ENCODE measurements around the gene MLKL. TPM values are rescaled to one million over a fixed set of nuclear protein-coding genes. Genes with fewer than 3 reads are reported as not detected.
A peak's percentile ranks its signal among the peaks of the same experiment; 100 is the strongest.

Gene MLKL
- total RNA-seq, 1 experiment from 2014 or later: 9.7 TPM

DNA sequence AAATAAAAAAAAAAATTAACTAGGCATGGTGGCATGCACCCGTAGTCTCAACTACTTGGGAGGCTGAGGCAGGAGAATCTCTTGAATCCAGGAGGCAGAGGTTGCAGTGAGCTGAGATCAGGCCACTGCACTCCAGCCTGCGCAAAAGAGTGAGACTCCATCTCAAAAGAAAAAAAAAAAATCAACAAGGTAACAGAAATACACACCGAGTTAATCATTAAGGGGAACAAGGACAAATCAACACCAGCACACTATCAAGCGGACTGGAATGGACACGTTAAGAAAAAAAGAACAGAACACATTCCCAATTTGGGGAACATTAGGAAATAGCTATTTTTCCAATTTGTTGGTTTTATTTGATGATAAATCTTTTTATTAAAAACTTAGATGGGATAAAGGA, 65.4 kb downstream of the MLKL start:
- no peak for DNase-seq
- H3K36me3 Mint-ChIP-seq (ENCODE audit: insufficient read depth, unreplicated experiment): peaks cover 92% of the 10 kb centered on the region
- H3K27me3 ChIP-seq (replicated peaks; ENCODE audit: control insufficient read depth, insufficient read depth, low read length): no peaks in the 10 kb centered on the region
- no peaks in the 10 kb centered on the region for H3K9me3 Mint-ChIP-seq (ENCODE audit: unreplicated experiment)
- H3K4me3 Mint-ChIP-seq (ENCODE audit: unreplicated experiment): no peak overlapping the region
- BruUV-seq (replicated peaks): no TSS peak
- H3K27ac Mint-ChIP-seq (ENCODE audit: unreplicated experiment): no peak overlapping the region
- no peaks in the 10 kb centered on the region for H3K27me3 Mint-ChIP-seq (ENCODE audit: insufficient read depth, unreplicated experiment)
- no peak overlapping the region for H3K4me3 ChIP-seq (ENCODE audit: low read depth, low read length)
- no peaks in the 10 kb centered on the region for H3K4me1 Mint-ChIP-seq (ENCODE audit: low read depth, unreplicated experiment)
- no peaks in the 10 kb centered on the region for H3K9me3 ChIP-seq
- intact Hi-C loops (cut with micrococcal nuclease; ENCODE audit: unreplicated experiment): no loop called here
- H3K4me1 ChIP-seq: peaks cover 8% of the 10 kb centered on the region; the same call in 1 of the 2 replicates
- ChIA-PET CTCF (no interaction called here), POLR2A (no interaction called here)
- peaks cover 9% of the 10 kb centered on the region for H3K36me3 ChIP-seq (ENCODE audit: control insufficient read depth, insufficient read depth, low read length)
- TF ChIP-seq, protein P1, sequence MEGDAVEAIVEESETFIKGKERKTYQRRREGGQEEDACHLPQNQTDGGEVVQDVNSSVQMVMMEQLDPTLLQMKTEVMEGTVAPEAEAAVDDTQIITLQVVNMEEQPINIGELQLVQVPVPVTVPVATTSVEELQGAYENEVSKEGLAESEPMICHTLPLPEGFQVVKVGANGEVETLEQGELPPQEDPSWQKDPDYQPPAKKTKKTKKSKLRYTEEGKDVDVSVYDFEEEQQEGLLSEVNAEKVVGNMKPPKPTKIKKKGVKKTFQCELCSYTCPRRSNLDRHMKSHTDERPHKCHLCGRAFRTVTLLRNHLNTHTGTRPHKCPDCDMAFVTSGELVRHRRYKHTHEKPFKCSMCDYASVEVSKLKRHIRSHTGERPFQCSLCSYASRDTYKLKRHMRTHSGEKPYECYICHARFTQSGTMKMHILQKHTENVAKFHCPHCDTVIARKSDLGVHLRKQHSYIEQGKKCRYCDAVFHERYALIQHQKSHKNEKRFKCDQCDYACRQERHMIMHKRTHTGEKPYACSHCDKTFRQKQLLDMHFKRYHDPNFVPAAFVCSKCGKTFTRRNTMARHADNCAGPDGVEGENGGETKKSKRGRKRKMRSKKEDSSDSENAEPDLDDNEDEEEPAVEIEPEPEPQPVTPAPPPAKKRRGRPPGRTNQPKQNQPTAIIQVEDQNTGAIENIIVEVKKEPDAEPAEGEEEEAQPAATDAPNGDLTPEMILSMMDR (IDR thresholded peaks at IDR 0.05; ENCODE audit: insufficient read depth in 1 of 2, low read depth in 1 of 2, low read length in 1 of 2, severe bottlenecking in 1 of 2, unreplicated experiment in 1 of 2): no peak

- H3K27me3 Mint-ChIP-seq (ENCODE audit: insufficient read depth, unreplicated experiment): no peaks in the 10 kb centered on the region
- Histone ChIP-seq H3K36me3 (ENCODE audit: control insufficient read depth, insufficient read depth, low read length) (peaks cover 9% of the 10 kb centered on the region), H3K4me1 (0 out of 2 replicates have a peak, but pooled peaks cover 8% of the 10 kb centered on the region), H3K27me3 (replicated peaks; ENCODE audit: control insufficient read depth, insufficient read depth, low read length) (no peaks in the 10 kb centered on the region), H3K4me3 (ENCODE audit: low read depth, low read length) (no peak overlapping the region), H3K9me3 (no peaks in the 10 kb centered on the region)
- CTCF ChIA-PET: interaction anchor here (1.0 kb wide), 1 partner anchor 18 kb away, joined by 3 read pairs; no protein-coding TSS in a partner anchor
- intact Hi-C loops (cut with micrococcal nuclease; ENCODE audit: unreplicated experiment): no loop called here
- peaks cover 94% of the 10 kb centered on the region for H3K36me3 Mint-ChIP-seq (ENCODE audit: insufficient read depth, unreplicated experiment)
- H3K4me1 Mint-ChIP-seq (ENCODE audit: low read depth, unreplicated experiment): no peaks in the 10 kb centered on the region
- H3K27ac Mint-ChIP-seq (ENCODE audit: unreplicated experiment): no peak overlapping the region
- BruUV-seq (replicated peaks): no TSS peak
- POLR2A ChIA-PET: no interaction called here
- TF ChIP-seq, protein P1 (IDR thresholded peaks at IDR 0.05; ENCODE audit: insufficient read depth in 1 of 2, low read depth in 1 of 2, low read length in 1 of 2, severe bottlenecking in 1 of 2, unreplicated experiment in 1 of 2): no peak
- H3K4me3 Mint-ChIP-seq (ENCODE audit: unreplicated experiment): no peak overlapping the region
- no peaks in the 10 kb centered on the region for H3K9me3 Mint-ChIP-seq (ENCODE audit: unreplicated experiment)
- DNase-seq: peak in 1 of 2 experiments; percentile 21
Measured at GRCh38 chr16:74633686-74634085, 67.0 kb downstream of the MLKL start.

- Histone ChIP-seq H3K27me3 (replicated peaks; ENCODE audit: control insufficient read depth, insufficient read depth, low read length) (no peaks in the 10 kb centered on the region), H3K9me3 (no peaks in the 10 kb centered on the region), H3K4me1 (no peaks in the 10 kb centered on the region), H3K4me3 (ENCODE audit: low read depth, low read length) (no peak overlapping the region), H3K36me3 (ENCODE audit: control insufficient read depth, insufficient read depth, low read length) (peaks cover 10% of the 10 kb centered on the region)
- no peak for DNase-seq
- CTCF ChIA-PET: no interaction called here
- H3K27me3 Mint-ChIP-seq (ENCODE audit: insufficient read depth, unreplicated experiment): no peaks in the 10 kb centered on the region
- POLR2A ChIA-PET: no interaction called here
- no peaks in the 10 kb centered on the region for H3K4me1 Mint-ChIP-seq (ENCODE audit: low read depth, unreplicated experiment)
- intact Hi-C loops (cut with micrococcal nuclease; ENCODE audit: unreplicated experiment): no loop called here
- TF ChIP-seq, protein P1 (IDR thresholded peaks at IDR 0.05; ENCODE audit: insufficient read depth in 1 of 2, low read depth in 1 of 2, low read length in 1 of 2, severe bottlenecking in 1 of 2, unreplicated experiment in 1 of 2): no peak
- no peaks in the 10 kb centered on the region for H3K9me3 Mint-ChIP-seq (ENCODE audit: unreplicated experiment)
- H3K27ac Mint-ChIP-seq (ENCODE audit: unreplicated experiment): no peak overlapping the region
- H3K4me3 Mint-ChIP-seq (ENCODE audit: unreplicated experiment): no peak overlapping the region
- BruUV-seq (replicated peaks): no TSS peak
- peaks cover 98% of the 10 kb centered on the region for H3K36me3 Mint-ChIP-seq (ENCODE audit: insufficient read depth, unreplicated experiment)
Measured at GRCh38 chr16:74627506-74628220, 73.0 kb downstream of the MLKL start.

All from Caco-2 (cell line).